Activated CD4-positive, alpha-beta T cell treated with anti-CD3 and anti-CD28 coated beads, Interleukin-2, amount 10 ng/mL, durations not matched to agents 7 days and 5 days (primary cell): ENCODE data around the gene AKT2. TPM values are rescaled to one million over a fixed set of nuclear protein-coding genes. Genes with fewer than 3 reads are reported as not detected.
"Not testable (repeated sequence)": the region's sequence is repeated elsewhere in the genome, so short reads cannot be mapped to it uniquely, and the experiment has no call there.

Experiments
- CTCF ChIA-PET: fragments of 350-600 bp; sonication (Branson Sonifier 250); formaldehyde crosslinking; loops from one replicate; lab custom pipeline; 2021; ENCODE audit warnings: antibody characterized with exemption; lab: Charles Lee
- POLR2A ChIA-PET: fragments of 350-600 bp; sonication (Branson Sonifier 250); formaldehyde crosslinking; loops from one replicate; lab custom pipeline; 2021; ENCODE audit warnings: antibody characterized with exemption; lab: Charles Lee
- DNase-seq: peaks from one replicate; pipeline ENCODE4 v3.0.0-alpha.2; 2020
- H3K27ac Mint-ChIP-seq: one replicate; pipeline ENCODE4 v1.8.0; 2021; ENCODE audit warnings: mild to moderate bottlenecking, moderate library complexity, mixed read lengths
- H3K27me3 Mint-ChIP-seq: one replicate; pipeline ENCODE4 v1.8.0; 2021; ENCODE audit warnings: mixed read lengths
- H3K36me3 Mint-ChIP-seq: one replicate; pipeline ENCODE4 v1.8.0; 2021; ENCODE audit warnings: low read depth, mixed read lengths
- H3K4me1 Mint-ChIP-seq: one replicate; pipeline ENCODE4 v1.8.0; 2021; ENCODE audit warnings: mixed read lengths
- H3K4me3 Mint-ChIP-seq: one replicate; pipeline ENCODE4 v1.8.0; 2021; ENCODE audit warnings: mild to moderate bottlenecking, moderate library complexity, mixed read lengths
- H3K9me3 Mint-ChIP-seq: one replicate; pipeline ENCODE4 v1.8.0; 2021; ENCODE audit warnings: mixed read lengths
- total RNA-seq, 2 experiments: library from RNA; stranded (reverse); gene quantifications; one replicate each; pipeline ENCODE4 v1.2.3, GENCODE V29; 2021

Gene AKT2
- total RNA-seq, 2 experiments from 2014 or later = 131 to 148 TPM

- CTCF ChIA-PET = interaction anchor here (0.7 kb wide), 1 partner anchor 955 kb away, joined by 4 read pairs; no protein-coding TSS in a partner anchor
- H3K27ac Mint-ChIP-seq = no peak overlapping the region
- DNase-seq = peak; percentile 53
Measured at GRCh38 chr19:40223135-40223822, 61.9 kb downstream of the AKT2 start.

GRCh38 chr19:40221858-40222619 lies 63.1 kb downstream of the AKT2 start:
- Mint-ChIP-seq H3K4me1 (peaks cover 22% of the 10 kb centered on the region), H3K27ac (no peak overlapping the region), H3K36me3 (peaks cover 2% of the 10 kb centered on the region), H3K27me3 (peaks cover 61% of the 10 kb centered on the region), H3K9me3 (peaks cover 3% of the 10 kb centered on the region), H3K4me3 (peak overlapping the region; percentile 1)
- ChIA-PET POLR2A (no interaction called here), CTCF (interaction anchor here (0.5 to 1.5 kb wide), 2 partner anchors 10 to 207 kb away, joined by 3 to 4 read pairs; no protein-coding TSS in a partner anchor)
- peak; percentile 84 for DNase-seq

More at GRCh38 chr19:40223135-40223822, 61.9 kb downstream of the AKT2 start:
- peaks cover 3% of the 10 kb centered on the region for H3K9me3 Mint-ChIP-seq
- H3K4me3 Mint-ChIP-seq = no peak overlapping the region
- POLR2A ChIA-PET = no interaction called here
- H3K27me3 Mint-ChIP-seq = peaks cover 68% of the 10 kb centered on the region
- peaks cover 2% of the 10 kb centered on the region for H3K36me3 Mint-ChIP-seq
- peaks cover 22% of the 10 kb centered on the region for H3K4me1 Mint-ChIP-seq

- H3K9me3 Mint-ChIP-seq = peaks cover 3% of the 10 kb centered on the region
- ChIA-PET POLR2A (no interaction called here), CTCF (interaction anchor here (1.5 kb wide), 1 partner anchor 11 kb away, joined by 3 read pairs; no protein-coding TSS in a partner anchor)
- H3K4me1 Mint-ChIP-seq = peaks cover 19% of the 10 kb centered on the region
- H3K27me3 Mint-ChIP-seq = peaks cover 62% of the 10 kb centered on the region
- H3K27ac Mint-ChIP-seq = no peak overlapping the region
- peaks cover 2% of the 10 kb centered on the region for H3K36me3 Mint-ChIP-seq
- no peak for DNase-seq
- H3K4me3 Mint-ChIP-seq = no peak overlapping the region
Measured at GRCh38 chr19:40220674-40221073, 64.5 kb downstream of the AKT2 start.

GRCh38 chr19:40219721-40220276 lies 65.3 kb downstream of the AKT2 start:
- DNase-seq = no peak
- Mint-ChIP-seq H3K4me1 (peaks cover 15% of the 10 kb centered on the region), H3K36me3 (peaks cover 2% of the 10 kb centered on the region), H3K9me3 (peaks cover 3% of the 10 kb centered on the region), H3K4me3 (no peak overlapping the region), H3K27ac (no peak overlapping the region), H3K27me3 (peaks cover 54% of the 10 kb centered on the region)
- ChIA-PET CTCF (interaction anchor here (0.6 kb wide), 1 partner anchor 331 kb away, joined by 3 read pairs; no protein-coding TSS in a partner anchor), POLR2A (no interaction called here)

- Mint-ChIP-seq H3K27me3 (peaks cover 48% of the 10 kb centered on the region), H3K4me1 (peaks cover 15% of the 10 kb centered on the region)
- H3K36me3 Mint-ChIP-seq, H3K9me3 Mint-ChIP-seq, POLR2A ChIA-PET, H3K27ac Mint-ChIP-seq, DNase-seq, H3K4me3 Mint-ChIP-seq: not testable (repeated sequence)
- CTCF ChIA-PET = interaction anchor here (0.6 kb wide), 1 partner anchor 332 kb away, joined by 3 read pairs; no protein-coding TSS in a partner anchor
Measured at GRCh38 chr19:40219029-40219428, 66.1 kb downstream of the AKT2 start.

- Mint-ChIP-seq H3K4me1 (peaks cover 11% of the 10 kb centered on the region), H3K27ac (no peak within 1 kb of the TSS), H3K27me3 (peaks cover 45% of the 10 kb centered on the region), H3K4me3 (no peak within 1 kb of the TSS), H3K9me3 (peaks cover 3% of the 10 kb centered on the region), H3K36me3 (peaks cover 2% of the 10 kb centered on the region)
- POLR2A ChIA-PET = no interaction called here
- CTCF ChIA-PET = interaction anchor here (0.6 to 1.2 kb wide), 4 partner anchors 13 to 248 kb away, joined by 3 to 5 read pairs (median 4); partner anchors contain the start of gene BLVRB
- peak; percentile 57 for DNase-seq
Measured at GRCh38 chr19:40217934-40218890, 66.9 kb downstream of the AKT2 start, which contains the start of gene TTC9B. Gene TTC9B, minus strand, starts transcription at chr19:40218384. Its CDS starts 3 bp downstream, at chr19:40218381.

GRCh38 chr19:40217027-40217810 lies 67.9 kb downstream of the AKT2 start:
- Mint-ChIP-seq H3K36me3 (peaks cover 2% of the 10 kb centered on the region), H3K9me3 (peaks cover 3% of the 10 kb centered on the region), H3K27me3 (peaks cover 45% of the 10 kb centered on the region), H3K27ac (peak overlapping the region; percentile 25), H3K4me1 (peaks cover 11% of the 10 kb centered on the region), H3K4me3 (no peak overlapping the region)
- ChIA-PET CTCF (interaction anchor here (0.6 to 1.2 kb wide), 4 partner anchors 12 to 248 kb away, joined by 3 to 5 read pairs (median 4); partner anchors contain the start of gene BLVRB), POLR2A (no interaction called here)
- DNase-seq = no peak

GRCh38 chr19:40216777-40217026 lies 68.4 kb downstream of the AKT2 start:
- Mint-ChIP-seq H3K36me3 (no peaks in the 10 kb centered on the region), H3K4me3 (no peak overlapping the region), H3K9me3 (no peaks in the 10 kb centered on the region), H3K27me3 (peaks cover 41% of the 10 kb centered on the region), H3K27ac (peak overlapping the region; percentile 25), H3K4me1 (peaks cover 7% of the 10 kb centered on the region)
- no peak for DNase-seq
- ChIA-PET CTCF (no interaction called here), POLR2A (no interaction called here)

GRCh38 chr19:40216013-40216776 lies 69.0 kb downstream of the AKT2 start:
- Mint-ChIP-seq H3K27ac (no peak overlapping the region), H3K36me3 (no peaks in the 10 kb centered on the region), H3K27me3 (peaks cover 38% of the 10 kb centered on the region), H3K4me3 (no peak overlapping the region), H3K4me1 (peaks cover 7% of the 10 kb centered on the region), H3K9me3 (no peaks in the 10 kb centered on the region)
- DNase-seq = no peak
- POLR2A ChIA-PET = no interaction called here
- CTCF ChIA-PET = interaction anchor here (0.5 kb wide), 1 partner anchor 1109 kb away, joined by 4 read pairs; no protein-coding TSS in a partner anchor

- ChIA-PET CTCF (no interaction called here), POLR2A (no interaction called here)
- H3K27me3 Mint-ChIP-seq = peaks cover 32% of the 10 kb centered on the region
- no peak overlapping the region for H3K27ac Mint-ChIP-seq
- peaks cover 7% of the 10 kb centered on the region for H3K4me1 Mint-ChIP-seq
- no peak overlapping the region for H3K4me3 Mint-ChIP-seq
- H3K36me3 Mint-ChIP-seq = no peaks in the 10 kb centered on the region
- no peaks in the 10 kb centered on the region for H3K9me3 Mint-ChIP-seq
- DNase-seq = no peak
Measured at GRCh38 chr19:40214936-40215335, 70.2 kb downstream of the AKT2 start.
